ENCODE results near the gene SLC49A3. TPM values are rescaled to one million over a fixed set of nuclear protein-coding genes. Genes with fewer than 3 reads are reported as not detected.

Gene SLC49A3
- total and polyA plus RNA-seq, 2 of the 13 experiments (the other 11 are each of a cell fraction or from before 2014, with no cell fraction given) = 0.07 to 0.17 TPM

DNA sequence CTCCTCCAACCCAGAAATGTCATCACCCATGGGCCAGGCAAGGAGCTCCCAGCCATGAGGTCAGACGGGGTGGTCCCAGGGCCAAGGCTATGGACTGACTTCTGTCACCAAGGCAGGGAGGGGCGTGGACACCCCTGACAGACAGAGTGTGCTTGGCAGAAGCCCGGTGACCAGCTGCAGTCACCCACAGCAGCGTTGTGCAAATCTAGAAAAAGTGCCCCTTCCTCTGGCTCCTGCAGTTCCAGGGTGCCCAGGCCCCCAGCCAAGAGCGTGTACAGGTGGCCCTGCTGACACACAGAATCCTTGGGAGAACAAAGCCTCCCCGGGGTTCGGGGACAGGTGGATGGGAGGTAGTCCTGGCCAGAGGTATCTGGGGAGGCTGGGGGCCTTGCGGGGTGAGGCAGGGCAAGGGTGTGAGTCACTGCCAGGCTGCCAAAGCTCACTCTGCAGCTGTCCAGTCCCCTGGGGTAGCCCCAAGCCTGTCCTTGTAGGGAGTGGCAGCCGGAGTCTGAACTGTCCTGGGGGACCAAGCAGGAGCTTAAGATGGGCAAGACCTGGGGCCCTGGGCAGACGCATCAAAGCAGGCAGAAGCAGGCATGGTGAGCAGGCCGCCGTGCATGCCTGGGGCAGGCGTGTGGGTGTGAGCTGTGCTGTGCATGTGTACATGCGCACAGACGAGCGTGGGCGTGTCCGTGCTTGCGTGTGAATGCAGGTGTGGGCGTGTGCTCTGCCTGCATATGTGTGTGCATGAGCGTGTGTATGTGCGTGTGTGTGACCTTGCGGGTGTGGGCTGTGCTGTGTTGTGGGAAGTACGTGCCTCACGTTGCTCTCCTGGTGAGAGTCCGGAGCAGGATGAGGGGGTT, 11.3 kb downstream of the SLC49A3 start (continued):
- TF ChIP-seq, protein P1, sequence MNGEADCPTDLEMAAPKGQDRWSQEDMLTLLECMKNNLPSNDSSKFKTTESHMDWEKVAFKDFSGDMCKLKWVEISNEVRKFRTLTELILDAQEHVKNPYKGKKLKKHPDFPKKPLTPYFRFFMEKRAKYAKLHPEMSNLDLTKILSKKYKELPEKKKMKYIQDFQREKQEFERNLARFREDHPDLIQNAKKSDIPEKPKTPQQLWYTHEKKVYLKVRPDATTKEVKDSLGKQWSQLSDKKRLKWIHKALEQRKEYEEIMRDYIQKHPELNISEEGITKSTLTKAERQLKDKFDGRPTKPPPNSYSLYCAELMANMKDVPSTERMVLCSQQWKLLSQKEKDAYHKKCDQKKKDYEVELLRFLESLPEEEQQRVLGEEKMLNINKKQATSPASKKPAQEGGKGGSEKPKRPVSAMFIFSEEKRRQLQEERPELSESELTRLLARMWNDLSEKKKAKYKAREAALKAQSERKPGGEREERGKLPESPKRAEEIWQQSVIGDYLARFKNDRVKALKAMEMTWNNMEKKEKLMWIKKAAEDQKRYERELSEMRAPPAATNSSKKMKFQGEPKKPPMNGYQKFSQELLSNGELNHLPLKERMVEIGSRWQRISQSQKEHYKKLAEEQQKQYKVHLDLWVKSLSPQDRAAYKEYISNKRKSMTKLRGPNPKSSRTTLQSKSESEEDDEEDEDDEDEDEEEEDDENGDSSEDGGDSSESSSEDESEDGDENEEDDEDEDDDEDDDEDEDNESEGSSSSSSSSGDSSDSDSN (CRISPR knock-in tag; IDR thresholded peaks at IDR 0.05) = peak; percentile 23; the same call in 1 of the 2 replicates
- TF ChIP-seq AGO2 (optimal IDR thresholded peaks at IDR 0.05; ENCODE audit: low read depth, low read length) (peak; percentile 86), SOX6 (IDR thresholded peaks at IDR 0.05) (no peak), SOX6 (CRISPR knock-in tag; IDR thresholded peaks at IDR 0.05) (no peak), ZNF253 (CRISPR knock-in tag; IDR thresholded peaks at IDR 0.05; ENCODE audit: borderline replicate concordance) (no peak), ZNF720 (CRISPR knock-in tag; IDR thresholded peaks at IDR 0.05) (0 out of 2 replicates have a peak, but pooled peaks have one; percentile 64), SP5 (CRISPR knock-in tag; IDR thresholded peaks at IDR 0.05; ENCODE audit: borderline replicate concordance, low read depth) (peak; percentile 15; the same call in 1 of the 2 replicates), IRX3 (CRISPR knock-in tag; IDR thresholded peaks at IDR 0.05; ENCODE audit: borderline replicate concordance, low read depth) (no peak), SAP130 (CRISPR knock-in tag; IDR thresholded peaks at IDR 0.05; ENCODE audit: low read depth) (peak; percentile 10; the same call in 1 of the 2 replicates), NCOA5 (CRISPR knock-in tag; IDR thresholded peaks at IDR 0.05) (no peak), ZNF3 (CRISPR knock-in tag; IDR thresholded peaks at IDR 0.05) (no peak), HOXD1 (CRISPR knock-in tag; IDR thresholded peaks at IDR 0.05) (no peak), ZNF260 (CRISPR knock-in tag; IDR thresholded peaks at IDR 0.05; ENCODE audit: borderline replicate concordance, low read depth) (no peak)
- TF ChIP-seq, protein P2, sequence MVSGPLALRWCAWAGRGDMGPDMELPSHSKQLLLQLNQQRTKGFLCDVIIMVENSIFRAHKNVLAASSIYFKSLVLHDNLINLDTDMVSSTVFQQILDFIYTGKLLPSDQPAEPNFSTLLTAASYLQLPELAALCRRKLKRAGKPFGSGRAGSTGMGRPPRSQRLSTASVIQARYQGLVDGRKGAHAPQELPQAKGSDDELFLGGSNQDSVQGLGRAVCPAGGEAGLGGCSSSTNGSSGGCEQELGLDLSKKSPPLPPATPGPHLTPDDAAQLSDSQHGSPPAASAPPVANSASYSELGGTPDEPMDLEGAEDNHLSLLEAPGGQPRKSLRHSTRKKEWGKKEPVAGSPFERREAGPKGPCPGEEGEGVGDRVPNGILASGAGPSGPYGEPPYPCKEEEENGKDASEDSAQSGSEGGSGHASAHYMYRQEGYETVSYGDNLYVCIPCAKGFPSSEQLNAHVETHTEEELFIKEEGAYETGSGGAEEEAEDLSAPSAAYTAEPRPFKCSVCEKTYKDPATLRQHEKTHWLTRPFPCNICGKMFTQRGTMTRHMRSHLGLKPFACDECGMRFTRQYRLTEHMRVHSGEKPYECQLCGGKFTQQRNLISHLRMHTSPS (CRISPR knock-in tag; IDR thresholded peaks at IDR 0.05; ENCODE audit: low read depth) = no peak
- TF ChIP-seq, protein P3, sequence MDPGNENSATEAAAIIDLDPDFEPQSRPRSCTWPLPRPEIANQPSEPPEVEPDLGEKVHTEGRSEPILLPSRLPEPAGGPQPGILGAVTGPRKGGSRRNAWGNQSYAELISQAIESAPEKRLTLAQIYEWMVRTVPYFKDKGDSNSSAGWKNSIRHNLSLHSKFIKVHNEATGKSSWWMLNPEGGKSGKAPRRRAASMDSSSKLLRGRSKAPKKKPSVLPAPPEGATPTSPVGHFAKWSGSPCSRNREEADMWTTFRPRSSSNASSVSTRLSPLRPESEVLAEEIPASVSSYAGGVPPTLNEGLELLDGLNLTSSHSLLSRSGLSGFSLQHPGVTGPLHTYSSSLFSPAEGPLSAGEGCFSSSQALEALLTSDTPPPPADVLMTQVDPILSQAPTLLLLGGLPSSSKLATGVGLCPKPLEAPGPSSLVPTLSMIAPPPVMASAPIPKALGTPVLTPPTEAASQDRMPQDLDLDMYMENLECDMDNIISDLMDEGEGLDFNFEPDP (CRISPR knock-in tag; conservative IDR thresholded peaks at IDR 0.05) = no peak
- TF ChIP-seq, protein P4, sequence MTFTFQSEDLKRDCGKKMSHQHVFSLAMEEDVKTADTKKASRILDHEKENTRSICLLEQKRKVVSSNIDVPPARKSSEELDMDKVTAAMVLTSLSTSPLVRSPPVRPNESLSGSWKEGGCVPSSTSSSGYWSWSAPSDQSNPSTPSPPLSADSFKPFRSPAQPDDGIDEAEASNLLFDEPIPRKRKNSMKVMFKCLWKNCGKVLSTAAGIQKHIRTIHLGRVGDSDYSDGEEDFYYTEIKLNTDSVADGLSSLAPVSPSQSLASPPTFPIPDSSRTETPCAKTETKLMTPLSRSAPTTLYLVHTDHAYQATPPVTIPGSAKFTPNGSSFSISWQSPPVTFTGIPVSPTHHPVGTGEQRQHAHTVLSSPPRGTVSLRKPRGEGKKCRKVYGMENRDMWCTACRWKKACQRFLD (CRISPR knock-in tag; IDR thresholded peaks at IDR 0.05; ENCODE audit: borderline replicate concordance) = no peak
- TF ChIP-seq, protein P5, sequence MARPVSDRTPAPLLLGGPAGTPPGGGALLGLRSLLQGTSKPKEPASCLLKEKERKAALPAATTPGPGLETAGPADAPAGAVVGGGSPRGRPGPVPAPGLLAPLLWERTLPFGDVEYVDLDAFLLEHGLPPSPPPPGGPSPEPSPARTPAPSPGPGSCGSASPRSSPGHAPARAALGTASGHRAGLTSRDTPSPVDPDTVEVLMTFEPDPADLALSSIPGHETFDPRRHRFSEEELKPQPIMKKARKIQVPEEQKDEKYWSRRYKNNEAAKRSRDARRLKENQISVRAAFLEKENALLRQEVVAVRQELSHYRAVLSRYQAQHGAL (CRISPR knock-in tag; IDR thresholded peaks at IDR 0.05; ENCODE audit: not compliant biosample characterization) = no peak
- TF ChIP-seq, protein P6, sequence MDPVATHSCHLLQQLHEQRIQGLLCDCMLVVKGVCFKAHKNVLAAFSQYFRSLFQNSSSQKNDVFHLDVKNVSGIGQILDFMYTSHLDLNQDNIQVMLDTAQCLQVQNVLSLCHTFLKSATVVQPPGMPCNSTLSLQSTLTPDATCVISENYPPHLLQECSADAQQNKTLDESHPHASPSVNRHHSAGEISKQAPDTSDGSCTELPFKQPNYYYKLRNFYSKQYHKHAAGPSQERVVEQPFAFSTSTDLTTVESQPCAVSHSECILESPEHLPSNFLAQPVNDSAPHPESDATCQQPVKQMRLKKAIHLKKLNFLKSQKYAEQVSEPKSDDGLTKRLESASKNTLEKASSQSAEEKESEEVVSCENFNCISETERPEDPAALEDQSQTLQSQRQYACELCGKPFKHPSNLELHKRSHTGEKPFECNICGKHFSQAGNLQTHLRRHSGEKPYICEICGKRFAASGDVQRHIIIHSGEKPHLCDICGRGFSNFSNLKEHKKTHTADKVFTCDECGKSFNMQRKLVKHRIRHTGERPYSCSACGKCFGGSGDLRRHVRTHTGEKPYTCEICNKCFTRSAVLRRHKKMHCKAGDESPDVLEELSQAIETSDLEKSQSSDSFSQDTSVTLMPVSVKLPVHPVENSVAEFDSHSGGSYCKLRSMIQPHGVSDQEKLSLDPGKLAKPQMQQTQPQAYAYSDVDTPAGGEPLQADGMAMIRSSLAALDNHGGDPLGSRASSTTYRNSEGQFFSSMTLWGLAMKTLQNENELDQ (CRISPR knock-in tag; IDR thresholded peaks at IDR 0.05; ENCODE audit: borderline replicate concordance) = no peak
